SKM-1 (cell line): ENCODE data around the gene ALDH16A1.
A peak's percentile ranks its signal among the peaks of the same experiment; 100 is the strongest.

Source experiments
- DNase-seq: peaks from one replicate; lab custom pipeline; 2025; ENCODE audit not compliant: unreplicated experiment; lab: John Stamatoyannopoulos, UW

Gene ALDH16A1

DNA sequence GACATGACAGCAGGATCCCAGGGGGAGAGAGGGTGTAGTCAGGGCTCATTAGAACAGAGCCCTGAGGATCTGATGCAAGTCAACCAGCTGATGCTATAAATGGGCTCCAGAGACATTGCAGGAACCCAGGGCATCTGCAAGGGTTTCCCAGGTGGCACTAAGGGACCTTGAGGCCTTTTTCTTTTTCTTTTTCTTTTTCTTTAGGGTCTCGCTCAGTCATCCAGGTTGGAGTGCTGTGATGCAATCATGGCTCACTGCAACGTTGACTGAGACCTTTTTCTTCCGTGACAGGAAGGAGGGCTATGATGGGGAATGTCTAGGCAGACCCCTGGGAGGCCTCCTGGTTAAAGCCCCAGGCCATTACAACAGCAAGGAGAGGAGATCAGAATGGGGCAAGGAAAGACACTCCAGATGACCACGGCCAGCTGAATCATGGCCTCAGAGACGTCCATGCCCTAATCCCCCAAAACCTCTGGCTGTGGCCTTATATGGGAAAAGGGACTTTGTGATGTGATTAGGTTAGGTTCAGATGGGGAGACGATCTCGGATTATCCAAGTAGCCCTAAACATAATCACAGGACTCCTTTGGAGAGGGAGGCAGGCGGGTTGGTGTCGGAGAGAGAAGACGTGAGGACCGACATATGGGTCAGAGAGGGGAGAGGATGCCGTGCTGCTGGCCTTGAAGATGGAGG lies 54.9 kb downstream of the ALDH16A1 start:
- DNase-seq = no peak

- no peak for DNase-seq
Measured at GRCh38 chr19:49512970-49513745, 60.1 kb downstream of the ALDH16A1 start.

DNA sequence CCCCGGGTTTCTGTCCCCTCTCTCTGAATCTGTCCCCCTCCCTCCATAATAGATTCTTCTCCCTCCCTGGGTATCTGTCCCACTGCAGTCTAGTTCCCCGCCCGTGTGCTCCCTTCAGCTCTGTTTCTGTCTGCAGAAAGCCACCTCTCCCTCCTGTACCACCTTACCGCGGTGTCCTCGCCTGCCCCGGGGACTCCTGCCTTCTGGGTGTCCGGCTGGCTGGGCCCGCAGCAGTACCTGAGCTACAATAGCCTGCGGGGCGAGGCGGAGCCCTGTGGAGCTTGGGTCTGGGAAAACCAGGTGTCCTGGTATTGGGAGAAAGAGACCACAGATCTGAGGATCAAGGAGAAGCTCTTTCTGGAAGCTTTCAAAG lies 60.7 kb downstream of the ALDH16A1 start:
- DNase-seq = no peak

GRCh38 chr19:49514151-49514550 lies 61.1 kb downstream of the ALDH16A1 start:
- no peak for DNase-seq

DNA sequence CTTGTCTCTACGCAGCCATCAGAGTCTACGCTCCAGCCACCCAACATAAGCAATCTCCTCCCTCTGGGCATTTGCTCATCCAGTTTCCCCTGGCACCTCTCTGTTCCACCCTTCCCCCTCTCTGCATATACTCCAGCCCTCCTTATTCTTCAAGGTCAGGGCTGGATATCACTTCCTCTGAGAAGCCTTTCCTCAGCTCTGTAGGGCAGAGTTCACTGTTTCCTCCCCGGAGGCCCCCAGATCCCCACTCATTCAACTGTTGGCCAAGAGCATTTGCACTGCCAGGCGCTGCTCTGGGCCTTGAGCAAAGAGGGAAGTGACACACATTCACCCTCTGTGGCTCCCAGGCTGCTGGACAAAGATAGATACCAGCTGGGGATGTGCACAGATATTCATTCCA lies 62.7 kb downstream of the ALDH16A1 start:
- peak; percentile 76 for DNase-seq

- no peak for DNase-seq
Measured at GRCh38 chr19:49518033-49518432, 65.0 kb downstream of the ALDH16A1 start.
